ENCODE measurements around the gene TPO.
A peak's percentile ranks its signal among the peaks of the same experiment; 100 is the strongest.

TPO gene

DNA sequence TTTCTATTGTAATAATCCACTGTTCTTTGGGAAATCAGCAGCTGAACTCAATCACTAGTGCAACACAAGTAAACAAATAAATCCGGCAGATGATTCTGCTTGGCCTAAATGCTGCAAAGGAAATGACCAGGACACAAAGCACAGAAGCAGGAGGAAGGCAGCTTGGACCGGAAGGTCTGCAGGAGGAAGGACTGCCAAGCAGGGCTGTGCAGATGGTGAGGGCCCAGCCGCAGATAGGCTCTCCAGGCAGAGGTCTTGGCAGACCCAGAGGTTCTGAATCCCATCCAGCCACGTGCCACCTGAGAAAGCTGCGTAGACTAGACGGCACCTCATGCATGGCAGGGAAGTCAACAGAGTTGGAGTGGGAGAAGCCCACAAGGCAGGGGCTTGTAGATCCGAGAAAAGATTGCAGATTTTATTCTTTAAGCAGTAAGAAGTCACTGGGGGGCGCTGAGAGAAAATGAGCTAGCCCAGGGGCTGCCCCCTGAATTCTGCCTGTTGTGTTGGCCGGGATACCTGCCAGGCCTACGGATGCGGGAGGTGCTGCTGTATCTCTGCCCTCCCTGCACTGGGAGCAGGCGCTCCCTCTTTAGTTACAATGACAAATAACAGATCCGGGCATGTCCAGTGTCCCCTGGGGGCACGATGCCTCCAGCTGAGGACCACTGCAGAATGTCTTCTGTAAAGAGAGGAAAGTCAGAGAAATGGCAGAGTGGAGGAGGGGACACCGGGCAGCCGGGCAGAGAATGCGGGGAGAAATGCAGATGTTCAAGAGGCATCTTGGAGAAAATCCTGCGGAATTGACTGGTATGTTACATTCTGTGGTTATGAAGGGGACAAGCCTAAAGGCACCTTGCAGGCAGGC lies 177.6 kb downstream of the TPO start:
- H3K27ac ChIP-seq = no peak overlapping the region
- no peaks in the 10 kb centered on the region for H3K36me3 ChIP-seq (replicated peaks)
- in situ Hi-C loops (cut with HindIII; ENCODE audit: low pct_ligation_motif_present, low sequenced_read_pairs) = loop anchor here (25.0 kb wide), 1 partner anchor 146 kb away; the partner anchor contains the start of gene PXDN
- H3K27me3 ChIP-seq (replicated peaks) = no peaks in the 10 kb centered on the region
- TF ChIP-seq, protein P1, sequence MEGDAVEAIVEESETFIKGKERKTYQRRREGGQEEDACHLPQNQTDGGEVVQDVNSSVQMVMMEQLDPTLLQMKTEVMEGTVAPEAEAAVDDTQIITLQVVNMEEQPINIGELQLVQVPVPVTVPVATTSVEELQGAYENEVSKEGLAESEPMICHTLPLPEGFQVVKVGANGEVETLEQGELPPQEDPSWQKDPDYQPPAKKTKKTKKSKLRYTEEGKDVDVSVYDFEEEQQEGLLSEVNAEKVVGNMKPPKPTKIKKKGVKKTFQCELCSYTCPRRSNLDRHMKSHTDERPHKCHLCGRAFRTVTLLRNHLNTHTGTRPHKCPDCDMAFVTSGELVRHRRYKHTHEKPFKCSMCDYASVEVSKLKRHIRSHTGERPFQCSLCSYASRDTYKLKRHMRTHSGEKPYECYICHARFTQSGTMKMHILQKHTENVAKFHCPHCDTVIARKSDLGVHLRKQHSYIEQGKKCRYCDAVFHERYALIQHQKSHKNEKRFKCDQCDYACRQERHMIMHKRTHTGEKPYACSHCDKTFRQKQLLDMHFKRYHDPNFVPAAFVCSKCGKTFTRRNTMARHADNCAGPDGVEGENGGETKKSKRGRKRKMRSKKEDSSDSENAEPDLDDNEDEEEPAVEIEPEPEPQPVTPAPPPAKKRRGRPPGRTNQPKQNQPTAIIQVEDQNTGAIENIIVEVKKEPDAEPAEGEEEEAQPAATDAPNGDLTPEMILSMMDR (IDR thresholded peaks at IDR 0.05; ENCODE audit: low read depth, low read length, missing control alignments) = peak; percentile 22
- DNase-seq = no peak
- no peak overlapping the region for H3K4me3 ChIP-seq (ENCODE audit: low read depth, low read length)

DNA sequence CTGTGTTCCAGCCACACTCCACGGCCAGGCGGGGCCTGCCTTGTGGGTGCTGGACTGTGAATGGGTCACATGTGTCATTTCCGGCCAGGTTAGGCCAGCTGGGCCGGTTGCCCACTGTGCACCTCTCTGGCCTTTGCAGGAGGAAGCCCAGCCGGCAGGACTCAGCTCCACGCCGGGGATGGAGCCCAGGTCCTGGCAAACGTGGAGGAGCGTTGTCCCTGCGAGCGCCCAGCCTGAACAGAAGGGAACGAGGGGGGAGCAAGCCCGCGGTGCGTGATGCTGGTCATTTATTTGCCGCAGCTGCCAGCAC lies 178.2 kb downstream of the TPO start:
- TF ChIP-seq, protein P1 (IDR thresholded peaks at IDR 0.05; ENCODE audit: low read depth, low read length, missing control alignments) = no peak
- H3K4me3 ChIP-seq (ENCODE audit: low read depth, low read length) = peak overlapping the region; percentile 9
- H3K27ac ChIP-seq = peak overlapping the region; percentile 62
- in situ Hi-C loops (cut with HindIII; ENCODE audit: low pct_ligation_motif_present, low sequenced_read_pairs) = loop anchor here (25.0 kb wide), 1 partner anchor 146 kb away; the partner anchor contains the start of gene PXDN
- H3K27me3 ChIP-seq (replicated peaks) = no peaks in the 10 kb centered on the region
- H3K36me3 ChIP-seq (replicated peaks) = no peaks in the 10 kb centered on the region
- no peak for DNase-seq
